Measurements from ENCODE around the gene MAPKBP1.

MAPKBP1 gene

GRCh38 chr15:41841131-41841530, 66.8 kb downstream of the MAPKBP1 start:
- no peak overlapping the region for H3K4me3 ChIP-seq (ENCODE audit: low read depth, low read length)
- TF ChIP-seq, protein P1, sequence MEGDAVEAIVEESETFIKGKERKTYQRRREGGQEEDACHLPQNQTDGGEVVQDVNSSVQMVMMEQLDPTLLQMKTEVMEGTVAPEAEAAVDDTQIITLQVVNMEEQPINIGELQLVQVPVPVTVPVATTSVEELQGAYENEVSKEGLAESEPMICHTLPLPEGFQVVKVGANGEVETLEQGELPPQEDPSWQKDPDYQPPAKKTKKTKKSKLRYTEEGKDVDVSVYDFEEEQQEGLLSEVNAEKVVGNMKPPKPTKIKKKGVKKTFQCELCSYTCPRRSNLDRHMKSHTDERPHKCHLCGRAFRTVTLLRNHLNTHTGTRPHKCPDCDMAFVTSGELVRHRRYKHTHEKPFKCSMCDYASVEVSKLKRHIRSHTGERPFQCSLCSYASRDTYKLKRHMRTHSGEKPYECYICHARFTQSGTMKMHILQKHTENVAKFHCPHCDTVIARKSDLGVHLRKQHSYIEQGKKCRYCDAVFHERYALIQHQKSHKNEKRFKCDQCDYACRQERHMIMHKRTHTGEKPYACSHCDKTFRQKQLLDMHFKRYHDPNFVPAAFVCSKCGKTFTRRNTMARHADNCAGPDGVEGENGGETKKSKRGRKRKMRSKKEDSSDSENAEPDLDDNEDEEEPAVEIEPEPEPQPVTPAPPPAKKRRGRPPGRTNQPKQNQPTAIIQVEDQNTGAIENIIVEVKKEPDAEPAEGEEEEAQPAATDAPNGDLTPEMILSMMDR (IDR thresholded peaks at IDR 0.05; ENCODE audit: borderline replicate concordance, insufficient read depth, low read depth, low read length): no peak

DNA sequence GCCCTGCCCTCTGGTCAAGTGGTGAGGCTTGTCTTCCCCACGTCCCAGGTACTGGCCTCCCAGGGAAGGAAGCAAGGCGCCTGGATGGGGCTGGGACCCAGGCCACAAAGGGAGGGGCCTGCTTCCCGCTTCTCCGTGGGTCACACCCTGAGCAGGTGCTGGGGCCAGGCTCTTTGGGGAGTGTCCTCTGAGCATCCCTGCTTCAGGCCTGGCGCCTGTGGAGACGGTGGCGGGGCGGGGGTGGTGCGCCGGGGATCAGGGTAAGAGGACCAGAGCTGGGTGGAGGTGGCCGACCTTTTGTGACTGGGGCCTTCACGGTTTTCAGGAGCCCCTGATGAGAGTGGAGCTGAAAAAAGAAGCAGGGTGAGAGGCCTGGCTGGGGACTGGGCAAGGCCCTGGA, 67.9 kb downstream of the MAPKBP1 start:
- TF ChIP-seq, protein P1 (IDR thresholded peaks at IDR 0.05; ENCODE audit: borderline replicate concordance, insufficient read depth, low read depth, low read length): no peak
- no peak overlapping the region for H3K4me3 ChIP-seq (ENCODE audit: low read depth, low read length)

- H3K4me3 ChIP-seq (ENCODE audit: low read depth, low read length): no peak overlapping the region
- TF ChIP-seq, protein P1 (IDR thresholded peaks at IDR 0.05; ENCODE audit: borderline replicate concordance, insufficient read depth, low read depth, low read length): no peak
These were observed 69.3 kb downstream of the MAPKBP1 start for GRCh38 chr15:41843571-41843970.

DNA sequence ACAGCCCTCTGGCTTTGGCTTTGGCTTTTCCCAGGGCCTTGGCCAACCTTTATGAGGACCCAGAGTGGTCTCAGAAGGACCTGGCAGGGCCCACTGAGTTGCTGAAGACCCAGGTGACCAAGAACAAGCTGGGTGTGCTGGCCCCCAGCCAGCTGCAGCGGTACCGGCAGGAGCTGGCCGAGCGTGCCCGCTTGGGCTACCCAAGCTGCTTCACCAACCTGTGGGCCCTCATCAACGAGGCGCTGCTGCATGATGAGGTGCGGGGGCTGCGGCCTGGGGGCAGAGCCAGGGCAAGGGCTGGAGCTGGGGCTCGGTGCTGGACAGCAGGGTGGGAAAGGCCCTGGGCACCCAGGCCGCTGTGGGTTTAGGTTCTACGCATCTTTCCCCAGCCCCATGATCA, 70.5 kb downstream of the MAPKBP1 start:
- no peak overlapping the region for H3K4me3 ChIP-seq (ENCODE audit: low read depth, low read length)
- TF ChIP-seq, protein P1 (IDR thresholded peaks at IDR 0.05; ENCODE audit: borderline replicate concordance, insufficient read depth, low read depth, low read length): no peak

- no peak overlapping the region for H3K4me3 ChIP-seq (ENCODE audit: low read depth, low read length)
- TF ChIP-seq, protein P1 (IDR thresholded peaks at IDR 0.05; ENCODE audit: borderline replicate concordance, insufficient read depth, low read depth, low read length): no peak
These were observed 72.9 kb downstream of the MAPKBP1 start for GRCh38 chr15:41847206-41847605.

- H3K4me3 ChIP-seq (ENCODE audit: low read depth, low read length): no peak overlapping the region
- TF ChIP-seq, protein P1 (IDR thresholded peaks at IDR 0.05; ENCODE audit: borderline replicate concordance, insufficient read depth, low read depth, low read length): no peak
These were observed 73.7 kb downstream of the MAPKBP1 start for GRCh38 chr15:41847981-41848380.

- no peak overlapping the region for H3K4me3 ChIP-seq (ENCODE audit: low read depth, low read length)
- TF ChIP-seq, protein P1 (IDR thresholded peaks at IDR 0.05; ENCODE audit: borderline replicate concordance, insufficient read depth, low read depth, low read length): no peak
These were observed 74.3 kb downstream of the MAPKBP1 start for GRCh38 chr15:41848631-41849030.

Data from GM12875 (cell line).